Cerebellar cortex (tissue), 1 donor: ENCODE measurements around the gene APOLD1.
"Not testable (repeated sequence)": the region's sequence is repeated elsewhere in the genome, so short reads cannot be mapped to it uniquely, and the experiment has no call there.

Experiments used
- DNase-seq: peaks from one replicate; pipeline ENCODE4 v3.0.0-alpha.2; 2015; ENCODE audit warnings: low spot score

The APOLD1 gene, protein sequence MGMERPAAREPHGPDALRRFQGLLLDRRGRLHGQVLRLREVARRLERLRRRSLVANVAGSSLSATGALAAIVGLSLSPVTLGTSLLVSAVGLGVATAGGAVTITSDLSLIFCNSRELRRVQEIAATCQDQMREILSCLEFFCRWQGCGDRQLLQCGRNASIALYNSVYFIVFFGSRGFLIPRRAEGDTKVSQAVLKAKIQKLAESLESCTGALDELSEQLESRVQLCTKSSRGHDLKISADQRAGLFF

DNA sequence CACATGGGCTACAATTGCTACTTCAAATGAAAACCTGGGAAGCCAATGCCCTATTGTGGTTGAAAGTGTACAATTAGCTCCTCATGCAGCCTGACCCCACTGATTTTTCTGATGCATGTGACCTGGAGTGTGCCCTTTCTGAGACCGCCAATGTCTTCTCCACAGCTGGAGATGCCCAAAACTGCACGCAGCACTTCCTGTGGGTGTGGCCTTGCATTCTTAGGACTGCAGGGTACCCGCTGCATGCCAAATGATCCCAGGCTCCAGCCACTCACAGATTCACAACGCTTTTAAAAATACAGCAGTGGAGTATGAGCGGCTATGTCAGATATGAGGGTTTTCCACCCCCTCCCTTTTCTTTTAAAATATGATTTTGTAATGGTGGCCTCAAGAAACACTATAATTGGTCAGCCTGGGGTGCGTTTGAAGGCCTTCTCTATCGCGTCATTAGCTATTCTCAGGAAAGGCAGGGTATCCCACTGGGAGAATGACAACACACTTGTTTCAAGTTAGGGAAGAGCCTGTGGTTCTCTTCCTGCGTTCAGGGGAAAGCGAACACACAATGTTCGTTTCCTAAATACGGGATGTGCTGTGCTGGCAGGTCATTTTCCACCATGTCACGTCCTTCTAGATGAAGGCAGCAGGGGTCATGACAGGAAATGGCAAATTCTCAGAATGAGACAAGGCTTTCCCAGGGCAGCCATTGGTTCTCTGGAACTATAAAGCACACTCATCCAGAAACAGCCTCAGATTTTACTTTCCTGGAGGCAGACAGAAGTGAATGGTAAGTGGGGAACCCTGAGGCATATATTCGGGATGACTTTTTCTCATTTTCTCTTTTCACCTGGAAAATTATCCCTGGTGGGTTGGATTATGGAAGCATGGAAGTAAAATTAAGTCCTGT is at the start of gene APOLD1:
TSS of gene APOLD1 (plus strand) at position 749 of the 904 bp plus-strand sequence. CDS start at position 782, 33 bp downstream.
- DNase-seq = peak; percentile 61

DNA sequence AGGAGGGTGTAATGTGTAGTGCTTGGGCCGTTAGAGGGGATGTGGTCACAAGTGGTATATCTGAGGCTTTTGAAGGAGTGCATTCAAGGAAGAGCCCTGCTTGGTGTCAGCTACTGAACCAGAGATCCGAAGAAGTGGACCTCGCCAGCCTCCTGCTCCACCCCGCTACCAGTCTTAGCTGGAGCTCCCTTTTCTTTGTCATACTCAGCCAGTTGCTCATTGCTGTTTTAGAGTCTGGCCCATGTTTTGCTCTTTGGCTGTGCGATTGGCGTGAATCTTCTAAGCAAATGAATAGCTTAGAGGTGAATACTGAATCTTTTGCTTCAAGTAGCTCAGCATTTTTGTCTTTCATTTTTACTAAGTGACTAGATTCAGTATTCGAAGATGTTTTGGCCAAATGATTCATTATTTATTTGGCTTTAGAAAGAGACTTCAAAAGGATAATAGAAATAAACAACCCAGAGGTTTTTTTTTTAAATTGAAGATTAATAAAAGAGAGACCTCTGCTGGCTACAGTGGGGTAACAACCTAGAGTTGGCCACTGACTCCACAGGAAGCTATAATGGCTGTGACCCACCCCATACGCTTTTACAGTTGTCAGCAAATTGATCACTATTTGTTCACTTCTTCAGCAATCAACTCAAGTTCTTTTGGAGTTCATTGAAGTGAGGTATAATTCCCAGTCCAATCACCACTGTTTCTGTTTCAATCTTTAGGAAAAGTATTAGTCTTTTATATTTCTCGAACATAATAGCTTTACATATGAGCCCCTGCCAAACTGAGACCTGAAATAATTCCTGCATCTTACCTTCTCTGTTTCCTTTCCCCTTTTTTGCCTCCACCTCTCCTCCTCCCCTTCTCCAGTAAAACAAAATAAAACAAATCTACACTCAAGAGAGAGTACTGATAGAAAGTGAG is 48.4 kb upstream of the APOLD1 start:
- DNase-seq = peak; percentile 50

DNA sequence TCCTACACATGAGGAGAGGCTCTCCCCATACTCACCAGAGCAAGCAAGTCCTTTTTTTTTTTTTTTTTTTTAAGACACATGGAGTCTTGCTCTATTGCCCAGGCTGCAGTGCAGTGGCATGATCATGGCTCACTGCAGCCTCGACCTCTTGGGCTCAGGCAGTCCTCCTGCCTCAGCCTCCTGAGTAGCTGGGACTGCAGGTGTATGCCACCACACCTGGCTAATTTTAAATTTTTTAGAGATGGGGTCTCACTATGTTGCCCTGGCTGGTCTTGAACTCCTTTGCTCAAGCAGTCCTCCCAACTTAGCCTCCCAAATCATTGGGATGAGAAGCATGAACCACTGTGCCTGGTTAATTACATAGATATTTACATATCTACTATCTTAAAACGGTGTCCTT is 47.3 kb upstream of the APOLD1 start:
- not testable (repeated sequence) for DNase-seq

DNA sequence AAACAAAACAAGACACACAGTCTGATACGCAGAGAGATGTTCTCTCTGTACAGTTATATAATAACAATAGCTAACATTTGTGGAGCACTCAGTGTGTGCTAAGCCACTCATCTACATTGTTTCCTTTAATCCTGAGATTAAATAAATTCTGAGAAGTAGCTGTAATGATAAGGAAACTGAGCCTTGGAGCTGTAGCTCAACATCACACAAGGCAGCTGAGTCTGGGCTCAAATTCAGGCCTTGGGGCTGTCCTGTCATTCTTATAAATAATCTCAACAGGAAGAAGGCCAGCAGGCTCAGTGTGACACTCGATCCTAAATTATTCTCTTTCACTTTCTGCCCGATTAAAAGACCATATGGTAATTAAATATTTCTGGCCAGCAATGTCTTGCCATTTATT is 43.8 kb upstream of the APOLD1 start:
- no peak for DNase-seq

DNA sequence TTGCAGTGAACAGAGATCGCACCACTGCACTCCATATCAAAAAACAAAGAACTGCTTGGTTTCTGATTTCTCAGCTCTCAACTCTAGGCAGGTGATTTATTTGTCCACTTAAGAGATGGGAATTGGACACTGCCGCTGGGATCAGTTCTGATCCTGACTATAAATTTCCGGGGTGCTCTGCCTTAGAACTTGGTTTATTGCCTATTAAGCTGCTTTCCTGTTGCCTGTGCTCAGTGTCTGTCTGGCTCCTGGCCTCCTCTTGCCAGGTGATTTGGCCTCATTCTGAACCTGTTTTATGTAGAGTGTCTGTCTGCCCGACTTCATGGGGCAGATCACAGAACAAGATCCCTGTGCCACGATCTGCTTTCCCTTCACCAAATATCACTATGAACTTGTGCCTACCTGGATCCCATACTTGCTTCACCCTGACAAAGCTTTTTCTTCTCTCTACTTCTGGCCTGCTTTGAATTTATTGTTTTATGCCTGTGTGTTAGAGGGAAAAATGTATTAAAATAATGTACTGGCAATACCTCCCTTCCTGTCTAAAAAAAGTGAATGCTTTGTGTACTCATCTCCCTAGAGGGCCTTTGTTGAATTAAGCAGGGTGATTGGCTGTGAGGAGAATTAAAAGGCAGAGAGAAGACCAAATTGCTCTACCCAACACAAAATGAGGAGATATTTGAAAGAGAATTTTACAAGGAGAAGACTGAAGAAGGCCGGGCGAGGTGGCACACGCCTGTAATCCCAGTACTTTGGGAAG is 40.7 kb upstream of the APOLD1 start:
- DNase-seq = no peak

DNA sequence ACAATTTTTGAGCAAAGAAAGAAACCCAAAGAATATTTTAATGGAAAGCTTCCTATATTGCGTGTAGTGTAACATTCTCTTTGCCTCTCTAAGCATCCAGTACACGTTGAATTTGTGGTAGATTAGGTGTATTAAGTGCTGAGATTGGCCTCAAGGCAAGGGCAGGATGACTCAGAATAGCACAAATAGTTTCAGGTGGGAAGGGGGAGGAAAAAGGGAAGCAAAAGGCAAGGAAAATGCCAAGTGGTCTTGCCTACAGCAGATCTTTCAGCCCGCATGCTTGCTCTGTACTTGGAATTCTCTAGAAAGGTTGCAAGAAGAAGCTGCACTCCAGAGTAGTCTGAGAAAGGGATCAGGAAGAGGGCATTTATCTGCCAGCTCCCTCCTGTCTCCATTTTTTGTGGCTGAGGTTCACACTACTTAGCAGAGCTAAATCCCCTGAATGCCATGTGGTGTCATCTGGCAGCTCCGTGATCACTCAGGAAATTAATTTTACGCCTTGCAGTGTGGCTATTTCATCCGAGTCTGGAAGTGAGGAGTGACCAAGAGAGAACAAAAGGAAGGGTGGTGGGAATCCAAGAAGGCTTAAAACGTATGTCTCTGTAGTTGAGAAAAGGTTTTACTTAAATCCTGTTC is 39.8 kb upstream of the APOLD1 start:
- DNase-seq = peak; percentile 65

- DNase-seq = no peak
Observed at GRCh38 chr12:12747278-12747677, 38.2 kb upstream of the APOLD1 start.

DNA sequence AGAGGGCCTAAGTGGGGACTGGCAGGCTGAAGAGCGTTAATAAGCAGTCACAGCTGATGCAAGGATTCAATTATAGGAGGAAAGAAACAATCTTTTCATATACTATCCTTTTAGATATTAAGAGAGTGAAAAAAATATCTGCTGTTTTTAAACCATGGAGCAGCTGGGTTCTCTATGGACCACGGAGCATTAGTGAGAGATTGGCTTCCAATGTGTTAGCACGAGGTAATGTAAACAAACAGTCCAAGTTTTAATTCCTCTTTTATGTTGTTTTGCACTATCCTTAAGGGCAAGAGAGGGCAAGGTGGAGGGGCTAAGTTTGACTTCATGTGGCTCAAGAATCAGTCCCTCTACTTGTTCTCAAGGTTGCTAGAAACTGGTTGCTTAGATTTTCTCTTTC is 37.4 kb upstream of the APOLD1 start:
- no peak for DNase-seq

GRCh38 chr12:12749433-12749832 is 36.0 kb upstream of the APOLD1 start:
- DNase-seq = peak; percentile 31

DNA sequence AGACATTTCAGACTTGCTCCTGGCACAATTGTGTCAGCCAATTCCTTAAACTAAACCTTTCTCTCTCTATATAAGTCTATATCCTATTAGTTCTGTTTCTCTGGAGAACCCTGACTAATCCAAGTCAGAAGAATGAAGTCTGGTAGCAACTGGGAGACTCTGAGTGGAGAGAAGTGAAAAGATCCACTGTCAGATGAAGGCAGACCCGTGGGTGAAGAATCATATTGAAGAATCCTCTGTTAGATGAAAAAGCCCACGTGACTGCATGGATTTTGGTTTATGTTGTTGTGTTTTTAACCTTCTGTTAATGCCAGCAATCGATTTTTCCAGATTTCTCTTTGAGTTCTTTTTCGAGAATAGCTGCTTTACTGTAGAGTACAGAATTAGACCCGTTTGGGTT is 29.5 kb upstream of the APOLD1 start:
- DNase-seq = no peak

DNA sequence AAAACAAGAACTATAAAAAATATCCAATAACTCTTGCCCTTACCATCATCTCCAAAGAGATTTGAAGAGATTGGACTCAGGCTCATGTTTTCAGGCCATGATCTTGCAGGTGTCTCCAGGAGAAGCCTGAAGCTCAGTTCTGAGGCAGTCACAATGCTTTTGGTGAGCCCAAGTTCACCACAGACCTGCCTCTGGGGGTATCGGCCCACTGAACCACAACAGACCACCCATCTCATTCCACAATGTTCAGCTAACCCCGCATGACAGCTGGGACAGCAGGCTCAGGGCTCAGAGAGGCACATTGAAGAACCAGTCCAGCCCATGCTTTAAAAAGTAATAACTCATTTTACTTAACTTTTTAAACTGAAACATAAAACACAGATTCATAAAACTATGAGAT is 28.3 kb upstream of the APOLD1 start:
- no peak for DNase-seq

DNA sequence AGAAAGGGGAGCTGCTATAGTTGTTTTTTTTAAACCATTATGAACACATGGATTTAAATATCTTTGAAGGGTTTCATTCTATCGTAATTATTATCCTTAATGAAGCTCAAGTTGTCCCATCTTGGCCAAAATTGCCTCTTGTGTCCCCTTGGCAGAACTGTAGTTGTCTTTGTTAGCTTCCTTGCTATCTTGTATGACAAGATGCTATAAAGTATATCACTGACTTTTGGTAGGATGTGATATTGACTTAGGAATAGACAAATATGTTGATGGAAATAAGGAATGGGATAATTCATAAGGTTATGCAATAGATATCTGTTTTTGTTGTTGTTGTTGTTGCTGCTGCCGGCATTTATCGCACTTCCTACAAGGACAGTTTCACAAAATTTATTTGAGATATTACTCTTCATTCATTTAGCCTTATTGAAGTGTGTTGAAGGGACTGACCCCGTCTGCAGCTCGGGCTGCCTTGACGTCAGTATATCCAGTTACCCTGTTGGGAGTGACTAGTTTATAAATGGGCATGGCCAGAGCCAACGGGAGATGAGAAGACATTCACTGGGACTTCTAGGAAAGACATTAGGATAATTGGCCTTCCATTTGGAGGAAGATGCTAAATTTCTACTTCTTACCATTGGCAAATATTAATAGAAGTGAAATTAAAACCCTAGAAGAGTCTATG is 26.1 kb upstream of the APOLD1 start:
- DNase-seq = no peak

DNA sequence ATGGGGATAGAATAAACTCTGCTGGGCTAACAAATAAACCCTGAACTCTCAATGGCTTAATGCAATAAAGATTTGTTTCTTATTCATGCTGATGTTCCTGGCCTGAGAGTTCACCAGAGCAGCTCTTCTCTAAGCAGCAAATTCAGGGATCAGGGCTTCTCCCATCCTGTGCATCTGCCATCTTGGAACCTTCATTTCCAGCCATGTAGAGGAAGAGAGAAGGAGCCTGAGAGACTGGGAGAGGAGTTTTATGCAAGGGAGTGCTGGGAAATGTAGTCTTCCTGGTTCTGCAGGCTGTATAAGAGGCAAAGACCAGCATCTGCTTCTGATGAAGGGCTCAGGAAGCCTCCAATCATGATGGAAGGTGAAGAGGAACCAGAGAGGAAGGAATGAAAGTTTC is 20.6 kb upstream of the APOLD1 start:
- DNase-seq = peak; percentile 13

DNA sequence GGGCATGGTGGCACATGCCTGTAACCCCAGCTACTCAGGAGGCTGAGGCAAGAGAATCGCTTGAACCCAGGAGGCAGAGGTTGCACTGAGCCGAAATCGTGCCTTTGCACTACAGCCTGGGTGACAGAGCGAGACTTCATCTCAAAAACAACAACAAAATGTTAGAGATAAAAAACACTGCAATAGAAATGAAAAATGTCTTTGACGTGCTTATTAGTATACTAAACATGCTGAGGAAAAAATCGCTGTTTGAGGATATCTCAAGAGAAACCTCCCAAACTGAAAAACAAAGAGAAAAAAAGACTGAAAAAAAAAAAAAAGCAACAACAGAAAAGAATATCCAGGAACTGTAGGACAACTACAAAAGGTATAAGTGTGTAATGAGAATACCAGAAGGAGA is 15.2 kb upstream of the APOLD1 start:
- DNase-seq = no peak

DNA sequence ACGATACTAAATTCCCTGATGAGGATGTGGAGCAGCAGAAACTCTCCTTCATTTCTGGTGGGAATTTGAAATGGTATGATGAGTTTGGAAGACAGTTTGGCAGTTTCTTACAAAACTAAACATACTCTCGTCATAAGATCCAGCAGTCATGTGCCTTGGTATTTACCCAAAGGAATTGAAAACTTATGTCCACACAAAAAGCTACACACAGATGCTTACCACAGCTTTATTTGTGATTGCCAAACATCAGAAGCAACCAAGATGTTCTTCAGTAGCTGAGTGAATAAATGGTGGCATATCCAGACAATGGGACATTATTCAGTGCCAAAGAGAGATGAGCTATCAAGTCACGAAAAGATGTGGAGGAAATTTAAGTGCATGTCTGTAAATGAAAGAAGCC is 10.7 kb upstream of the APOLD1 start:
- DNase-seq = no peak

- DNase-seq = no peak
Observed at GRCh38 chr12:12776261-12776660, 9.2 kb upstream of the APOLD1 start.

- DNase-seq = no peak
Observed at GRCh38 chr12:12777092-12777491, 8.4 kb upstream of the APOLD1 start.

DNA sequence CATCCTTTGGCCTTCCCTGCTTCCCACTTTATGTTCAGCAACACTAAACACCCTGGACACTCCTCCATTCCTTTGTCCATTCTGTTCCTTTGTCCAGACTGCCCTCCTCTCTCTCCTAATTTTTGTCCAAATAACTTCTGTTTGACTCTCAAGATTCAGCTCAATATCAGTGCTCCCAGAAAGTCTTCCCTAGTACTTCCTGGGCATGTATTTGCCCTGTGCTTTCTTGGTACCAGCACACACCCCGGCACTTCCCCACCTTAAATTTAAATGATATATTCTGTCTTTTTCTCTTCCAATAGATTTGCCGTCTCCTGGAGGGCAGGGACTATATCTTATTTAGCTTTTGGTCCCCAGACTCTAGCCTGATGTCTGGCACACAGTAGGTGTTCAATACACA is 6.5 kb upstream of the APOLD1 start:
- no peak for DNase-seq

DNA sequence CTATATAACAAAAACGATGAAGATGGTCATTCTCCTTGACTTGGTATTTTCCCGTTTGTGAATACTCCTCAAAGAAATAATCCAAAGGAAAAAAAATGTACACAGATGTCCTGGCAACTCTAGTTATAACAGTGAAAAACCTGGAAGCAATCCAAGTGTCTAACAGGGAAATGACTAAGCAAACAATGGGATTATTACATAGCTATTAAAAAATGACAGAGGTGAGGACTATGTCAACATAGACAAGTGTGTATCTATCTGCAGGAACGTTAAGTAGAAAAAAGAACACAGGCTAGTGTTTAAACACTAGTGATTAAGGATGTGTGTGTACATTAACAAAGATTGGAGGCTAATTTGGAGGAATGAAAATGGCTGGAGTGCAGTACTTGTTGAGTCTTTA is 5.9 kb upstream of the APOLD1 start:
- no peak for DNase-seq

- DNase-seq = no peak
Observed at GRCh38 chr12:12784116-12784515, 1.3 kb upstream of the APOLD1 start.

- DNase-seq = no peak
Observed at GRCh38 chr12:12786351-12786705, 869 bp downstream of the APOLD1 start.
